ENCODE data around the gene MYL3.
A peak's percentile ranks its signal among the peaks of the same experiment; 100 is the strongest.

The MYL3 gene

DNA sequence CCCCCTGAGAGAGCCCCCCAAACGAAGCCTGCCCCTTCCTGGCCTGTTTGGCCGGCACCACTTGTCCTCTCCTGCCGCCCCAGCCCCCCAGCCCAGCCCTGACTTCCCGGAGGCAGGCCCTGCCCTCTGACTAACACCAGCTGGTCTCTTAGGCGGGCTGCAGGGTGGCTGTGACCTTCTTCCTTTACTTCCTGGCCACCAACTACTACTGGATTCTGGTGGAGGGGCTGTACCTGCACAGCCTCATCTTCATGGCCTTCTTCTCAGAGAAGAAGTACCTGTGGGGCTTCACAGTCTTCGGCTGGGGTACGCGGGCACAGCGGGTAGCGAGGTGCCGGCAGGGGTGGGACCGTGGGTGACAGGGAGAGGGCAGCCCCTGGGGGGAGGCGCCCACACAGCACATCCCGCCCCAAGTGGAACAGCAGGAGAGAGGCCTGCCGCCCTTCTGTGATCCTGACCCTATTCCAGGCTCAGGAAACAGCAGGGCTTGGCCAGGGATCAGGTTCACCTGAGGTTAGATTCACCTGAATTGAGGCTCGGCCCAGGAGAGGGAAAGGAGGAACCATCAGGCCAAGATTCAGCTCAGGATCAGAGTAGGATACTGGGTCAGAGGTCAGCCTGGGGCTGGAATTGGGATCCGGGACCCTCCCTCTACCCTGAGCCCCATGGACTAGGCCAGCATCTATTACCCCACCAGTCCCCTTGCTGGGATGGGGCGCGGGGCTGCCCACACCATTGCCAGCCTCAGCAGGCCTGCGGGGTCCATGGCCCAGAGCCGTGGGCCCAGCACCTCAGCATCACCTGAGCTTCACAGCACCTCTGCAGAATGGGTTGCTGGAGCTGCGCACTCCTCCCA lies 36.1 kb upstream of the MYL3 start:
- no peak for DNase-seq

DNA sequence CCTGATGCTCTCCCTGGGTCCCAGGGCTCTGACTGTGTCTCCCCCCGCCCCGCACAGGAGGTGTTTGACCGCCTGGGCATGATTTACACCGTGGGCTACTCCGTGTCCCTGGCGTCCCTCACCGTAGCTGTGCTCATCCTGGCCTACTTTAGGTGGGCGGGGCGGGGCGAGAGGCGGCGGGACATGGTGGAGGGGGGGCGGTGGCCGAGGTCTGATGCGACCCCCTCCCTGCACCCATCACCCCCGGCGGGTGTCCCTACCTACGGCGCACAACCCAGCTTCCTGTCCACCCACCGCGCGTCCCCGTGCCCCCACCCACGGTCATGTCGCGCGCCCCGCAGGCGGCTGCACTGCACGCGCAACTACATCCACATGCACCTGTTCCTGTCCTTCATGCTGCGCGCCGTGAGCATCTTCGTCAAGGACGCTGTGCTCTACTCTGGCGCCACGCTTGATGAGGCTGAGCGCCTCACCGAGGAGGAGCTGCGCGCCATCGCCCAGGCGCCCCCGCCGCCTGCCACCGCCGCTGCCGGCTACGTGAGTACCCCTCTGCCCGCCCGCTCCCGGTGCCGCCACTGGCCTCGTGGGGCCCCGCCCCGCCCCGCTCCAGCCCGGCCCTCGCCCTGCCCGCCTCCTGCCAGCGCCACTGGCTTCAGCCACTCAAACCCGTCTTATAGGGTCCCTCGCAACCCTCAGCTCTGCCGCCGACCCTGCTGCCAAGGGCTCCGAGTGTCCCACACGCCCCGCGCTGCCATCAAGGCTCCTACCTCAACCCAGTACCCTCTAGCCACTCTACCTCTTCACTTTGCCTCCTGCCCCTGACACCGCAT lies 35.3 kb upstream of the MYL3 start:
- no peak for DNase-seq

GRCh38 chr3:46897829-46898320 lies 34.6 kb upstream of the MYL3 start:
- no peak for DNase-seq

DNA sequence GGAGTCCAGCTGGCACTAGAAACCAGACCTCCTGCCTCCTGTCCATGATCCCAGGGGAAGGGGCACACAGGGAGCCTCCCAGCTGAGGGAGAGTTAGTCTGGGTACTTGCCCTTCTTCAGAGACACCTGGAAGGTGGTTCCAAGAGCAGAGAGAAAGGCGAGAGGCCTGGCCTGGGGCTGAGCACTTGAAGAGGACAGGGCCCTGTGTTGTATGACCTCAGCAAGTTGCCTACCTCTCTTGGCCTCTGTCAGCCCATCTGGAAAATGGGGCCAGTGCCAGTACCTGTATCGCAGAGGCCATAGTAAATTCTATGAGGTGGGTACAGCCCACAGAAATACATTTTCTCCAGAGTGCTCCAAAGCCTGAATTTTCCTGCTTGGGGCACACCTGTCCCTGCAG lies 33.8 kb upstream of the MYL3 start:
- no peak for DNase-seq

- DNase-seq: no peak
These were observed 33.1 kb upstream of the MYL3 start for GRCh38 chr3:46896386-46896785.

DNA sequence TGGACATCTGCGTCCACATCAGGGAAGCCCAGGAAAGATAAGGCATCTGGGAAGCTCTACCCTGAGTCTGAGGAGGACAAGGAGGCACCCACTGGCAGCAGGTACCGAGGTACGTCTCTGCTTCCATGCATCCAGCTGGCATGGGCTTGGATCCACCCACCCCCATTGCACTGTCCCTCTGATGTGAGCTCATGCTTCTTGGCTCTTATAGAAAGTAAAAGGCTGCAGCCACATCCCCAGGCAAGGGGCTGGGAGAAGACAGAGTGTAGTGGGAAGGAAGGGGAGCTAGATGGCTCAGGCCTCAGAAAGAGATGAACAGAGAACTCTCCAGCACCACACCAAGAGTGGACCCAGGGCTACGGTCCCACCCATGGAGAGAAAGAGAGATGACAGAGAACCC lies 32.5 kb upstream of the MYL3 start:
- no peak for DNase-seq

- DNase-seq: peak; percentile 80
These were observed 32.0 kb upstream of the MYL3 start for GRCh38 chr3:46895204-46895660.

GRCh38 chr3:46894256-46894655 lies 31.0 kb upstream of the MYL3 start:
- no peak for DNase-seq

- no peak for DNase-seq
These were observed 30.5 kb upstream of the MYL3 start for GRCh38 chr3:46893763-46894162.

- no peak for DNase-seq
These were observed 30.0 kb upstream of the MYL3 start for GRCh38 chr3:46893146-46893748.

DNA sequence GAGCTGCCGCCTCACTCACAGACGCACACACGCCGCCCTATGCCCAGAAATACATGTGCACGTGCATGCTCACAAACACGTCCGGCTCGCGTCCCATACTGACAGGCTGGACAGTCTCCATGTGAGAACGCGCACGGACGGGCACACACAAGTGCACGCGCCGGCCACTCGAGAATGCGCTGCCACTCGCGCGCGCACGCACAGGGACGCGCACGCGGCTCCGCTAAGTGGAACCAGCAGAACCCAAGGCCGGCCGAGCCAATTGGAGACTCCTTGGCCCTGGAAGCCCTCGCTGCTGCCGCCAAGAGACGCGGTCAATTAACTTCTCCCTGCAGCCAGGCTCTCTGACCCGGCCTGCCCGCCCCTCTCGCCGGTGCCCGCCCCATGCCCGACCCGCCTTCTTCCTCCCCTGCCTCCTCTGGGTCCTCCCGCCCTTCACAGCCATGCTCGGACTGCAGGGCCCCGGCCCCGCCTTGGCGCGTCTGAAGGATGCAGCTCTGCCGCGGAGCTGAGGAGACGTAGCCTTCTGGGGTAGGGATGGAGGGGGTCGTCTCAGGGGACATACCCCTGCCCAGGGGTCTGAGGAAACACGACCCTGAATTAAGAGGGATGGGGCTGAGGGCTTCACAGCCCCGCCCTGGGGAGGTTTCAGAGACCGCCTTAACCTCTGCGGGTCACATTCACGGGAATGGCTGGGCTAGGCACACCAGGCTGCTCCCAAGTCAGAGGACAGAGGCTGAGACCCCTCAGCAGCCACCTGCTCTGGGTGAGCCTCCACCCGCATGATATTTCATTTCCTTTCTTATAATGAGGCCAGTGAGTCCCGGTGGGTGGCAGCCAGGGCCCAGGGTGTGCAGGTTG lies 29.3 kb upstream of the MYL3 start:
- no peak for DNase-seq

- no peak for DNase-seq
These were observed 27.9 kb upstream of the MYL3 start for GRCh38 chr3:46891132-46891531.

DNA sequence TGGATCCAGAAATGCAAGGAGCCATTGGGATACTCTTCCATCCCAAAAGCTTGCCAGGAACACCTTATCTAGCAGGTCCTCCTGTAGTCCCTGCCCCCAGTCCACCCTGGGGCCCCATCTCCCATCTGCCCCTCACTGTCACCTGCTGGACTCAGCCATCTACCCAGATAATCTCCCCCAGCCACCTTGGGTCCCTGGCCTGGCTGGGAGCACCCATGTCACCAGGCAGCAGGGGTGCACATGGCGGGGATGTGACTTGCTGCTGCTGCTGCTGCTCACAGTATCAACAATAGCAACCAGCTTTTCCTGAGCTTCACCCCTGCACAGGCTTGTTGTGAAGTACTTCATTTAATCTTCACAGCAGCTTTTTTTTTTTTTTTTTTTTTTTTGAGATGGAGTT lies 26.9 kb upstream of the MYL3 start:
- no peak for DNase-seq

GRCh38 chr3:46889381-46890110 lies 26.3 kb upstream of the MYL3 start:
- DNase-seq: no peak

- no peak for DNase-seq
These were observed 25.5 kb upstream of the MYL3 start for GRCh38 chr3:46888705-46889104.

- DNase-seq: no peak
These were observed 24.8 kb upstream of the MYL3 start for GRCh38 chr3:46887980-46888494.

- no peak for DNase-seq
These were observed 22.4 kb upstream of the MYL3 start for GRCh38 chr3:46885612-46886011.

GRCh38 chr3:46884929-46885328 lies 21.7 kb upstream of the MYL3 start:
- DNase-seq: peak; percentile 17

- no peak for DNase-seq
These were observed 21.2 kb upstream of the MYL3 start for GRCh38 chr3:46884427-46884826.

GRCh38 chr3:46883830-46884185 lies 20.6 kb upstream of the MYL3 start:
- DNase-seq: no peak

- no peak for DNase-seq
These were observed 20.0 kb upstream of the MYL3 start for GRCh38 chr3:46883054-46883829.
